SK-N-SH (cell line): ENCODE results near the gene GP1BA. TPM values are rescaled to one million over a fixed set of nuclear protein-coding genes. Genes with fewer than 3 reads are reported as not detected.

Experiments used
- CTCF ChIA-PET: fragments of 300-600, 350-600 bp; formaldehyde crosslinking; extraction: SDS; loops from one replicate; lab custom pipeline; 2021; lab: Yijun Ruan, JAX
- POLR2A ChIA-PET: fragments of 350-600 bp; sonication (Branson Sonifier 250); formaldehyde crosslinking; extraction: SDS; loops from one replicate; lab custom pipeline; 2020; ENCODE audit warnings: antibody characterized with exemption, inconsistent platforms; lab: Yijun Ruan, JAX
- DNase-seq: peaks from one replicate; pipeline ENCODE4 v3.0.0; 2012
- H2AFZ ChIP-seq: fragments of 200-600 bp; sonication (generic); 2 replicates; pipeline ENCODE4 v1.8.1; 2016; ENCODE audit warnings: antibody characterized with exemption, mild to moderate bottlenecking, low read depth
- H3F3A ChIP-seq: fragments of 200-600 bp; sonication (generic); replicated peaks from 2 replicates; pipeline ENCODE3; 2016; ENCODE audit warnings: antibody characterized with exemption, mild to moderate bottlenecking; ENCODE audit not compliant: insufficient read depth
- H3K27ac ChIP-seq, 2 experiments: fragments of 200-500 bp in 1 of 2; fragments of 200-600 bp in 1 of 2; sonication (Bioruptor generic) in 1 of 2; sonication (generic), shearing (Covaris generic) in 1 of 2; 2 replicates each; pipeline versions ENCODE4 v1.5.1 to v1.6.1; 2014 to 2016; ENCODE audit warnings: low read depth in 2 of 2, inconsistent platforms in 1 of 2, low read length in 1 of 2, mild to moderate bottlenecking in 1 of 2, mixed read lengths in 1 of 2
- H3K27me3 ChIP-seq: fragments of 200-600 bp; sonication (generic), shearing (Covaris generic); 2 replicates; pipeline ENCODE4 v1.6.1; 2016; ENCODE audit warnings: mixed run types; ENCODE audit not compliant: insufficient read depth
- H3K36me3 ChIP-seq, 2 experiments: fragments of 200-500 bp in 1 of 2; fragments of 200-600 bp in 1 of 2; sonication (Bioruptor generic) in 1 of 2; sonication (generic) in 1 of 2; replicated peaks in 1 of 2; 2 replicates each; pipeline versions ENCODE3 to v1.5.1; 2014 to 2016; ENCODE audit warnings: low read length in 1 of 2, mild to moderate bottlenecking in 1 of 2; ENCODE audit not compliant: insufficient read depth in 2 of 2, control insufficient read depth in 1 of 2
- H3K4me1 ChIP-seq, 2 experiments: fragments of 200-500 bp in 1 of 2; fragments of 200-600 bp in 1 of 2; sonication (Bioruptor generic) in 1 of 2; sonication (generic), shearing (Covaris generic) in 1 of 2; 2 replicates each; pipeline versions ENCODE4 v1.5.1 to v1.6.1; 2014 to 2016; ENCODE audit warnings: low read depth in 1 of 2, low read length in 1 of 2, mixed run types in 1 of 2; ENCODE audit not compliant: insufficient read depth in 2 of 2, control insufficient read depth in 1 of 2
- H3K4me2 ChIP-seq: fragments of 200-600 bp; sonication (generic), shearing (Covaris generic); 2 replicates; pipeline ENCODE4 v1.6.1; 2017; ENCODE audit warnings: mixed run types
- H3K4me3 ChIP-seq, 2 experiments: fragments of 200-500 bp in 1 of 2; fragments of 200-600 bp in 1 of 2; sonication (Bioruptor generic) in 1 of 2; sonication (generic), shearing (Covaris generic) in 1 of 2; 2 replicates each; pipeline versions ENCODE4 v1.5.1 to v1.8.1; 2014 to 2016; ENCODE audit warnings: low read depth in 2 of 2, inconsistent platforms in 1 of 2, low read length in 1 of 2, mild to moderate bottlenecking in 1 of 2, mixed read lengths in 1 of 2, moderate library complexity in 1 of 2
- H3K79me2 ChIP-seq: fragments of 200-600 bp; sonication (generic); 2 replicates; pipeline ENCODE4 v1.8.1; 2017; ENCODE audit warnings: mild to moderate bottlenecking; ENCODE audit not compliant: insufficient read depth
- H3K9ac ChIP-seq: fragments of 200-600 bp; sonication (generic); 2 replicates; pipeline ENCODE4 v1.6.1; 2017; ENCODE audit warnings: mixed run types
- H3K9me2 ChIP-seq: fragments of 200-600 bp; sonication (generic); 2 replicates; pipeline ENCODE4 v1.6.1; 2017; ENCODE audit warnings: mixed run types
- H3K9me3 ChIP-seq: fragments of 200-600 bp; sonication (generic); 2 replicates; pipeline ENCODE4 v1.6.1; 2017; ENCODE audit warnings: mixed run types, mild to moderate bottlenecking, moderate library complexity
- H4K20me1 ChIP-seq: fragments of 200-600 bp; sonication (generic); 2 replicates; pipeline ENCODE4 v1.6.1; 2017; ENCODE audit warnings: mild to moderate bottlenecking, mixed run types; ENCODE audit not compliant: insufficient read depth
- ELF1 ChIP-seq: IDR thresholded peaks from 2 replicates; pipeline ENCODE4 v1.4.0; 2012
- FOXM1 ChIP-seq: IDR thresholded peaks from 2 replicates; pipeline ENCODE4 v1.4.0; 2012; ENCODE audit warnings: low read depth, mild to moderate bottlenecking
- IRF3 ChIP-seq: fragments of 150-350 bp; IDR thresholded peaks from 2 replicates; pipeline ENCODE4 v1.6.1; 2016; ENCODE audit warnings: mild to moderate bottlenecking, low read depth, low read length
- JUND ChIP-seq: IDR thresholded peaks from 2 replicates; pipeline ENCODE4 v1.4.0; 2012
- MEF2A ChIP-seq: IDR thresholded peaks from 2 replicates; pipeline ENCODE4 v1.4.0; 2012; ENCODE audit warnings: low read depth, borderline replicate concordance
- NFIC ChIP-seq: IDR thresholded peaks from 2 replicates; pipeline ENCODE4 v1.4.0; 2012; ENCODE audit warnings: borderline replicate concordance
- RCOR1 ChIP-seq: fragments of 150-350 bp; IDR thresholded peaks from 2 replicates; pipeline ENCODE4 v1.6.1; 2017; ENCODE audit warnings: antibody characterized with exemption, low read length
- RFX5 ChIP-seq: IDR thresholded peaks from 2 replicates; pipeline ENCODE4 v1.6.1; 2012; ENCODE audit warnings: mild to moderate bottlenecking, improper control_type of control experiment, low read length
- RXRA ChIP-seq: IDR thresholded peaks from 2 replicates; pipeline ENCODE4 v1.4.0; 2012; ENCODE audit warnings: low read depth, mild to moderate bottlenecking, borderline replicate concordance
- TAF1 ChIP-seq: IDR thresholded peaks from 2 replicates; pipeline ENCODE4 v1.6.1; 2012; ENCODE audit warnings: low read depth, mild to moderate bottlenecking, low read length, moderate library complexity, borderline replicate concordance
- TEAD4 ChIP-seq: IDR thresholded peaks from 2 replicates; pipeline ENCODE4 v1.4.0; 2012; ENCODE audit warnings: mild to moderate bottlenecking, borderline replicate concordance; ENCODE audit not compliant: insufficient read depth
- USF1 ChIP-seq: IDR thresholded peaks from 2 replicates; pipeline ENCODE4 v1.4.0; 2012; ENCODE audit warnings: low read depth, borderline replicate concordance
- USF2 ChIP-seq: fragments of 150-350 bp; IDR thresholded peaks from 2 replicates; pipeline ENCODE4 v1.6.1; 2017; ENCODE audit warnings: antibody characterized with exemption, low read length, low read depth, borderline replicate concordance
- YY1 ChIP-seq: IDR thresholded peaks from 2 replicates; pipeline ENCODE4 v1.4.0; 2012; ENCODE audit warnings: low read depth, mild to moderate bottlenecking
- ZBTB33 ChIP-seq: IDR thresholded peaks from 2 replicates; pipeline ENCODE4 v1.4.0; 2012; ENCODE audit warnings: low read depth, borderline replicate concordance
- WGBS: methylation state at CpG from one replicate; pipeline ENCODE4 v1.1.6; 2017; ENCODE audit warnings: low lambda C conversion rate; 5-methylcytosine and 5-hydroxymethylcytosine counted together
- polyA plus RNA-seq, 3 experiments: library from polyadenylated mRNA; depleted of rRNA; stranded (reverse); fragments of >200 nt; gene quantifications; 2 replicates each; pipeline ENCODE4 v1.2.3, GENCODE V29; 2012

The GP1BA gene
- polyA plus RNA-seq, 1 of the 3 experiments (the other 2 are of a cell fraction), result not detected

- H3K27ac ChIP-seq, result no peak overlapping the region
- H4K20me1 ChIP-seq, result no peaks in the 10 kb centered on the region
- peak; percentile 76 for DNase-seq
- POLR2A ChIA-PET, result no interaction called here
- H3K9me3 ChIP-seq, result no peaks in the 10 kb centered on the region
- TF ChIP-seq ELF1, result no peak
- no peak for TF ChIP-seq NFIC
- no peak for TF ChIP-seq TAF1
- TF ChIP-seq RCOR1, result no peak
- TF ChIP-seq RXRA, result no peak
- no peak for TF ChIP-seq RFX5
- TF ChIP-seq ZBTB33, result no peak
- TF ChIP-seq USF2, result no peak
- no peak for TF ChIP-seq IRF3
- no peak for TF ChIP-seq MEF2A
- TF ChIP-seq TEAD4, result no peak
- TF ChIP-seq FOXM1, result no peak
- no peak for TF ChIP-seq JUND
- TF ChIP-seq YY1, result no peak
- TF ChIP-seq USF1, result no peak
- TF ChIP-seq, all 33 proteins: peak for 0
- no peak overlapping the region for H3K9ac ChIP-seq
- no peaks in the 10 kb centered on the region for H3K9me2 ChIP-seq
- 88% methylated on average over 48 of the region's 48 CpGs for WGBS
- H3K4me2 ChIP-seq, result no peak overlapping the region
- CTCF ChIA-PET, result interaction anchor here (1.3 to 6.5 kb wide), 3 partner anchors 12 to 113 kb away, joined by 5 to 47 read pairs (median 45); partner anchors contain the start of genes GLTPD2 and VMO1
- H3K27me3 ChIP-seq, result no peaks in the 10 kb centered on the region
- H3F3A ChIP-seq, result no peaks in the 10 kb centered on the region
- no peaks in the 10 kb centered on the region for H3K79me2 ChIP-seq
- peaks cover 0 to 14% of the 10 kb centered on the region in 2 experiments for H3K36me3 ChIP-seq
- H2AFZ ChIP-seq, result no peak overlapping the region
- peaks cover 0 to 10% of the 10 kb centered on the region in 2 experiments; a peak in 1 of 4 replicates for H3K4me1 ChIP-seq
- H3K4me3 ChIP-seq, result no peak overlapping the region
These were observed 30.3 kb upstream of the GP1BA start for GRCh38 chr17:4901648-4902344.
